ENCODE data around the gene IGLL5.
"Not testable (repeated sequence)": the region's sequence is repeated elsewhere in the genome, so short reads cannot be mapped to it uniquely, and the experiment has no call there.

Gene IGLL5

DNA sequence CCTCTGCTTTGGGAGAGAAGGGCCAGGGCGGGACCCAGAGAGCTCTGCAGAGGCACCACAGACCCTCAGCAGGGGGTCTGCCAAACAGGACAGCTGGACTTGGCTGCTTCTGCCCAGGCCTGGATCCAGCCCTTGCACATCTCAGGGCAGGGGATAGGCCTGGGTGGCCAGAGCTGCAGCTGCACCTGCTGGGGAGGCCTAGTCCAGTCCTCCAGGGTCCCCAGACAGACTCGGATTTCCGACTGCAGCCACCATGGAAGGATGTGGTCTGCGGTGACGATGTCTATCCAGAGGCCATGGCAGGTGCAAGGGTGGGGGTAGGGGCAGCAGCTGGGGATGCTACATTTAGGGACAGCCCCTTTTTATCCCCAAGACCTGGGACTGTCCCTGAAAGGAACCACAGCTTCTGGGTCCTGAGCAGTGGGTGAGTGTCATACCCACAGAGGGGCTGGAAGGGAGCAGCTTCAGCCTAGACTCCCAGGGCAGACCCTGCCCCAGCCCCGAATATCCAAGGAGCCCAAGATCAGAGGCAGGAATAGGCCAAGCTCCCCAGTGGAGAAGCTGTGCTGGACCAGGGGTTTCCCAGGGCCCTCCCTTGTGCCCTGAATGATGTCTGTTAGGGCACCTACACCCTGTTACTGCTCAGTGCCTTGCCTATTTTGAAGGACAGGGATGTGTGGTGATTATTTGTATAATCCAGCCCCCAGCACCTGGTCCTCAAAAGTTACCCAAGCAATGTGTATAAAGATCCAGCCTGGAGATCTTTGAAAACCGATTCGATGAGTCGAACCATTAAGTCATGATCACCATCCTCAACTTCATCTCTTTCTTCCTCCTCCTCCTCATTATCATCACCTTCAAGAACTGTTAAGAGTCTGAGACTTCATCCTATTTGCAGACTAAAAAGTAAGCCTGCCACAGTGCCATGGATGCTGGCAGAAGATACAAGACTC lies 2.5 kb upstream of the IGLL5 start:
- no peak for DNase-seq

DNA sequence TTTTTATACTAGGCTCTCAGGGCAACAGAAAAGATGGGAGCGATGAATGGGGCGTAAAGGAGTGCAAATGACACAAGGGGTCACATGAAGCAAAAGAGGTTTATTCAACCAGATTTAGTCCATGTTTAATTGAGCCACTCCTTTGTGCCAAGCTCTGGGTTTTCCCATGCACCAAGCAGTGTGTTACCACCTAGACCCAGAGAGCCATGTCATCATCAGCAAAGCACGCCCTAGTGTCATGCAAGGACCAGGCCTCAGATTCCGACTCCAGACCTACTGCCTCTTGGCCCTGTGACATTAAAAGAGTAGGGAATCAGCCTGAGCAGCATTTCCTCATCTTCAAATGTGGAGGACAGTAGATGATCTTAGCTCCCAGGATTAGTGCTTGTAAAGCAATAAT lies 1.1 kb upstream of the IGLL5 start:
- DNase-seq = no peak

DNA sequence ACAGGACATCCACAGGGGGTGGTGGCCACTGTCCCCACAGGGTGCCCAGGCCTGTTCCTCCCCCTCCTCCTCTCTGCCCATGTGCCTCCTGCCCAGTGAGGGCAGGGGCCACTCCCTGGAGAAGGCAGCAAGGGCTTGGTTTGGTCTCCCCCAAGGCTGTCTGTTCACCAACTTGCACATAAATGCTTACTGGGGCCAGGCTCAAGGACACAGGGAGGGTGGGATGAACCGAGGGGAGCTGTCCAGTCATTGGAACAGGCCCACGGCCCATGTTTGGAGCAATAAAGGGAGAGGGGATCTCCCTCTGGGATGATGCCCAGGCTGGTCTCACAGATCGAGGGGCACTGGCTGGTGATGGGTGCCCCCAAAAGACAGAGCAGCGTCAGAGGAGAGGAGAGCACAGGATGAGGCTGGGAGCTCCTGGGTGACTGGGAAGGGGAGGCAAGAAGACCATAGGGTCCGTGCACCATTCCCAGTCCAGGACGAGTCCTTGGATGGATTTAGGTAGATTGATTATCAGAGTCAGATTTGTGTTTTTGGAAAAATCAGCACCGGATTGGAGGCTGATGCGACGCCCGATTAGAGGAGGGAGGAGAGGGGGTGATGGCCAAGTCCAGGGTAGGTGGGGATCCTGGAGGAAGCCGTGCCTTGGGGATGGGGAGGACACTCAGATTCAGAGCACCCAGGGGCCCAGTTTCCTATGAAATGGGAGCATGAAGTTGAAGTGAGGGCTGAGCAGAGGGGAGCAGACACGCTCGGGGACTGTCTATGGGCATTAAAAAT lies 1.1 kb downstream of the IGLL5 start:
- no peak for DNase-seq

DNA sequence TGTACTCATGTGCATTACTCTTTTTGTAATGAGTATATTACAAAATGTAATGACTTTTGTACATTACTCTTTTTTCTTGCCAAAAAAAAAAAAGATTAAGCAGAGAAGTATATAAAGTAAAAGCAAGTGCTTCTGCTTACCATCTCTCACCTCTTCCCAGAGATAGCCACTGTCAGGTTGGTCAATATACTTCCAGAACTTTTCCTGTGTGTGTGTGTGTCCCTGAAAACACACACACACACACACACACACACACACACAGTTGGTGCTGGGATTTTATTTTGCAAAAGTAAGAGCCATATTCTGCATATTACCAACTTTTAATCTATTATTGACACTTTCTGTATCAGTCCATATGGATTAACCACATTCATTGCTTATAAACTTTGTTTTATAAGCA lies 2.5 kb downstream of the IGLL5 start:
- no peak for DNase-seq

DNA sequence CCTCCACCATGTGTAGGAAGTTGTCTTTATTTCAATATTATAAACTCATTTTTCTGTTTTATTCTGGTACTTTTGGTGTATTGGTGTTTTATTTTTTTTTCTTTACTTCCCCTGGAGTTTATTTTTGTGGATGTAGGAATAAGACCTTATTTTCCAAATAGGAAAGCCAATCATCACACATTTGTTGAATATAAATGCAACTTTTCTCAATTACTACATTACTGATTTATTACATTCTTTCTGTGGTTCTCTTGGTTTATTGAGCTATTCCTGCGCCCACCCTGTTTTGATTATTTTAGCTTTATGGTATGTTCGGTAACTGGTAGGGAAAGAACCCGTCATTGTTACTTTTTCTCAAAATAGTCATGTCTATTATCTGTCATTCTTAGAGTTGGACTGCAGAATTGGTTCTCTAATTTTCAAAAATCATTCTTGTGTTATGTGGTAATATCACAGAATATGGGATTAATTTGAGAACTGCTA lies 3.6 kb downstream of the IGLL5 start:
- DNase-seq = no peak

DNA sequence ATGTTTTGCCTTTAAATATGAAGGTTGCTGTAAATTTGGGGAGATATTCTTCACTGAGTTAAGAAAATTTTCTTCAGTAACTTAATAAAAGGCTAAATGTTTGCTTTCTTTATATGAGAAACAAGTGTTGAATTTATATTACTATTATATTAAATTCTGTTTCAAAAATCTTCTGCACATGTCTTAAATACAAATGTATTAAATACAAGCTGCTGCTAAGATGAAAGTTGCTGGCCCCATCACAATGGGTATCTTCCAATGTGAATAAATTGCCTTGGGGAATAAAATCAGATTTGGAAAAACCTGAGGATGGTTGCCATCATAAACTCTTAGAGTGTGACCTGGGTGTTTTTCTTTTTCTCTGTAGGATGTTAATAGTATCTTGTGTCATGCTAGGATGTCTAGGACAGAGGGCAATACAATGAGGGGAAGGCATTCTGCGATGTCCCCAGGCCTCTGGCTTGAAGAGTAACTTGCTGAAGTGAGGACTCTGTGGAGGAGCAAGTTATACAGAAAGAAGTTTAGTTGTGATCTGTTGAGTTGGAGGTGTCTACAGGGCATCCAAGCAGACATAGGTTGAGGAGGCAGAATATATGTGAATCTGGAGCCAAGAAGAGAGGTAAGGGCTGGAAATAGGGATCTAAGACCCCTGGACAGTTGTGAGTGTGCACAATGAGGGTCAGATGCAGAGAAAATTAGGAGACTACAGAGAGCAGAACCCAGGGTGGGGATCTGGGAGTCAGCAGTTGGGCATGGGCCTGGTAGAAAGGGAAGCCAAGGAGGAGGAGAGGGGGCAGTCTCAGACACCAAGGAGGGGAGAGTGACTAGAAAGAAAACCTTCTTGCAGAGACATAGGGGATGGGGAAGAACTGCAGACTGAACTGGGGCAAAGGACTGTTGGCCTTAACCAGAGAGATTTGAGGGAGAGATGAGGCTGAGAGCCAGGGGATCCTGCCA lies 4.8 kb downstream of the IGLL5 start:
- DNase-seq = no peak

DNA sequence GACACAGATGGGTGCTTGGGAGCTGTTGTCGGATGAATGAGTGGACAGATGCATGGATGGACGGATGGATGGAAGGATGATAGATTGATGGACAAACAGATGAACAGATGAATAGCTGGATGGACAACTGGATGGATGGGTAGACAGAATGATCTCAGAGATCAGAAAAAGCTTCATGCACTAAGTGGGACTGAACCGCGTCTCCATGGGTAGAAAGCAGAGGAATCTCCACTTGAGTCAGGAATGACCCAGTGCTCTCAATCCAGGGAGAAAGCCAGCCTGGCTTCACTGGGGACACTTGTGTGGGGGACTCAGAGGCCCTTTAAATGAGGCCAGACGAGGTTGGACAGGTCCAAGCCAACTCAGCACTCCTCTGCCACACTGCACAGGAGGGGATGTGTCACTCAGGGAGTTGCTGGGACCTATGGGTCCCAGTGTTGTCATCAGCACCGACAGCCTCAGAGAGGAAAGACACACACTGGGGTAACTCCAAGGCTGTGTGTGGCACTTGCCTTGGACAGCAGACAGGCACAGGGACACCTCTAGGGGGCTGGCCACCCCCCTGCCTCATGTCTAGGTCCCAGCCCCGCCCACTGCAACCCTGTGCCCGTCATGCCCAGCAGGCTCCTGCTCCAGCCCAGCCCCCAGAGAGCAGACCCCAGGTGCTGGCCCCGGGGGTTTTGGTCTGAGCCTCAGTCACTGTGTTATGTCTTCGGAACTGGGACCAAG lies 5.6 kb downstream of the IGLL5 start:
- no peak for DNase-seq

DNA sequence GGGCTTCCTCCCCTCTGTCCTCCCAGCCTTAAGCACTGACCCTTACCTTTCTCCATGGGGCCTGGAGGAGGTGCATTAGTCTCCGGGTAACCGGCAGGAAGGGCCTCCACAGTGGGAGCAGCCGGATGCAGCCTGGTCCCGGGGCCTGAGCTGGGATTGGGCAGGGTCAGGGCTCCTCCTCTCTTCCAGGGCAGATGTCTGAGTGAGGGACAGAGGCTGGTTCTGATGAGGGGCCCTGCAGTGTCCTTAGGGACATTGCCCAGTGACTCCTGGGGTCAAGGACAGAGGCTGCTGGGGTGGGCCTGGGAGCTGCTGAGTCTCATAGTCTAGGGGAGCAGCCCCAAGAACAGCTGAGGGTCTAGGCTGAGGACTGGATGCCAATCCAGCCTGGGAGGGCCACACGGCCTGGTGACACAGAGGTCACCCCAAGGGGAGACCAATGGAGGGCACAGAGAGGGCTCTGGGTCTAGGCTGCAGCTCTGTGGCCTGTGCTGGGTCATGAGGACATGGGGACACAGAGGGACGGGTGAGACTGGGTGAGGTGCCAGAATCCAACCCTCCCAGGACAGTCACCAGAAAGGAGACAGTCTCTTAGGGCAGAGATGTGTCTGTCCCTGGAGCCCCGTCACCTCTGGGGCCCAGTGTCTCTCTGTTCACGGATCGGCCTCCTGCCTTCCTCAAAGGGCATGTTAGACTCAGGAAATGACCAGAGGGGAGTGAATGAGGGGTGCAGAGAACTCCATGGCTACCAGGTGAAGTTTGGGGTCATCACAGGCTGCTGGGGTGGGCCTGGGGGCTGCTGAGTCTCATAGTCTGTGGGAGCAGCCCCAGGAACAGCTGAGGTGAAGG lies 6.5 kb downstream of the IGLL5 start:
- no peak for DNase-seq

DNA sequence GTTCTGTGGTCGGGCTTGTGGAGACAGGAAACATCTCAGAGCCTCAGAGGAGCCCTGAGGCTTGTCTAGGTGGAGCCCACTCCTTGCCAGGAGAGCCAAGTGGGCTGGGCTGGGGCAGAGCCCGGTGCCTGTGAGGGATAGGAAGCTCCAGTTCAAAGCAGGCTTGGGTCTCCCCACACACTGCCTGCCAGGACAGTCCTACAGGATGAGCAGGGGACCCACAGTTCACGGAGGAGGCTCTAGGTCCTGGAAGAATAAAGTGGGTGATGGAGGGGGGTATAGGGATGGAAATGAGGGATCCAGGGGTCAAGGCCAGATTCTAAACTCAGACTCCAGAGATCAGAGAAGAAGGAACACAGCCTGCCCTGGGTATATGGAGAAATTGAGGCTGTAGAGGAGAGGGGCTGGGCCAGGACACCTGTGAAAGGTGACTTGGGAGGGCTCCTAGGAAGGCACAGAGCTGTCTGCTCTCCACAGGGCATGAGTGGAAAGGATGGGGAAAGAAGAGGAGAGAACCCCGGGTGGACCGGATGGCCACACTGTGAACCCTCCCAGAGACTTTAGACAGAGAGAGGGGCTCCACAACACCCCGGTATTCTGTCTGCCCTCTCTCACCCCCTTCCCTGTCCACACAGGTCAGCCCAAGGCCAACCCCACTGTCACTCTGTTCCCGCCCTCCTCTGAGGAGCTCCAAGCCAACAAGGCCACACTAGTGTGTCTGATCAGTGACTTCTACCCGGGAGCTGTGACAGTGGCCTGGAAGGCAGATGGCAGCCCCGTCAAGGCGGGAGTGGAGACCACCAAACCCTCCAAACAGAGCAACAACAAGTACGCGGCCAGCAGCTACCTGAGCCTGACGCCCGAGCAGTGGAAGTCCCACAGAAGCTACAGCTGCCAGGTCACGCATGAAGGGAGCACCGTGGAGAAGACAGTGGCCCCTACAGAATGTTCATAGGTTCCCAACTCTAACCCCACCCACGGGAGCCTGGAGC lies 7.4 kb downstream of the IGLL5 start:
- no peak for DNase-seq

DNA sequence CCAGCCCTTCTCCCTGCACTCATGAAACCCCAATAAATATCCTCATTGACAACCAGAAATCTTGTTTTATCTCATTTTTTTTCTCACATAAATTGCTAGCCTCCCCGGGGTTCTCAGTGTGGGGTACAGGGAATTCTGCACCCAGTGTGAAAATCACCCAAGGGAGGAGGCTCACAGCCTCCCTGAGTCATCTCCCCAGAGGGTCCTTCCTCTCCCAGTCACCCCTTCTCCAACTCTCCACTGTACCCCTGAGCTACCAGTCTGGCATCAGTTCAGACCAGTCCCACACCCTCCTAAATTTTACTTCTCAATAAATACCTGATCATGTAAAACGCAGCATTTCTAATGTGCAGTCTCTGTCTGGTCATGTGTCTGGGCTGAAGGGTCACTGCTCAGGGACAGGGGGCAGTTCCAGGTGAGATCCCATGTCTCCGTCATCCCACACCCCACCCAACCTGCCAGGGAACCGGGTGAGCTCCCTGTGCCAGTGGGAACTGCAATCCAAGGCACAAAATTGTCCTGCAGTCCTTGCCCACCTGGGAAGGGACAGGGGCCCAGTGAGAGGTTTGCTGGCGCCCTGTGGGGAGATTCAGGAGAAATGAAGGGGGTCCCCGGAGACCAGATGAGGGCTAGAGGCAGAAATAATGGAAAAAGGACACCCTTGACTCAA lies 8.3 kb downstream of the IGLL5 start:
- no peak for DNase-seq

DNA sequence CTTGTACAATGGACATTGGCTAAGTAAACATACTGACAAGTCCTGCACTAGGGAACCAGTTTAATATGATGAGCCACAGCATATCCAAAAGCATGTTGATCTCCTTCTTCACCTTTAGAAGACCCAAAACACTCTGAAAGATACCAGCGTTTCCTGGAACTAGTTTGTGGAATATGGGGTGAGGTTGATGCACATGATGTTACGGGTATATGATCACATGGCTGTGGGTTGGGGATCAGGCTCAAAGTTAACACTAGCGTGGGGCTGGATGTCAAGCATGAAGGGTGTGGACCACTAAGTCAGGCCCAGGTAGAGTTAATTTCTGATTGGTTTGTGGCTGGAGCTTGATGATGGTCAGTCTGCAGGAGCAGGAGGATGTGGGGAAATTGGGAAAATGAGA lies 9.0 kb downstream of the IGLL5 start:
- DNase-seq = no peak

DNA sequence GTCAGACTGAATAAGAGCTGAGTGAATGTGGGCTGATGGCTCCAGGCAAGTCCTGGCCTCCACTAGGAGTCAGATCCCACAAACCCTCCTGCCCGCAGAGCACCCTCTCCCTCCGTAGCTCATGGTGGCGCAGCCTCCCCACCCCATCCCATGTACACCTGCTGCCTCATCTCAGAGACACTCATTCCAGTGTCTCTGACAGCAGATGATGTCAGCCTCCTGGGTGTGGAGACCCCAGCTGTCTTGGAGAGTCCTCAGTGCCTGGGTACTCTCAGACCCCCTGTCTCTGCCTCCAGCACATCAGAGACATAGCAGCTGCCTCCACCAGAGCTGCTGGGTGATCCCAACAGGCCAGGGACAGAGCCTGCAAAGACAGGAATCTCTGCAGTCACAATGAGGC lies 9.5 kb downstream of the IGLL5 start:
- DNase-seq = no peak

DNA sequence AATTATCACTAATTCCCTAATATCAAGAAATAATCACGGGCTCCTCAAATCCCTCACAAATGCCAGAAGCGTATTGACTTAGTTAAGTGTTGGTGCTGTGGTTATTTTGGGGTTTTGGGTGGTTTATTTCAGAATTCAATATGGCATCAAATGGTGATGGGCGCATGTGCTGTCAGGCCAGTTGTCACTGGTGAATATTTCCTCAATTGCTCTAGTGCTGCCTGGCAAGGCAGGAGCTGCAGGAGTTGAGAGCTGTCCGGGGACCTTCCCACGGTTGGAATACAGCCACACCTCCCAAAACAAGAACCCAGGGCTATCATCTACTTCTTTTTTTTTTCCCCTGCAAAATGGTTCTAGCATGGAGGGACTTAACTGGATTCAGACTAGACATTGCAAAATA lies 10.3 kb downstream of the IGLL5 start:
- DNase-seq = no peak

DNA sequence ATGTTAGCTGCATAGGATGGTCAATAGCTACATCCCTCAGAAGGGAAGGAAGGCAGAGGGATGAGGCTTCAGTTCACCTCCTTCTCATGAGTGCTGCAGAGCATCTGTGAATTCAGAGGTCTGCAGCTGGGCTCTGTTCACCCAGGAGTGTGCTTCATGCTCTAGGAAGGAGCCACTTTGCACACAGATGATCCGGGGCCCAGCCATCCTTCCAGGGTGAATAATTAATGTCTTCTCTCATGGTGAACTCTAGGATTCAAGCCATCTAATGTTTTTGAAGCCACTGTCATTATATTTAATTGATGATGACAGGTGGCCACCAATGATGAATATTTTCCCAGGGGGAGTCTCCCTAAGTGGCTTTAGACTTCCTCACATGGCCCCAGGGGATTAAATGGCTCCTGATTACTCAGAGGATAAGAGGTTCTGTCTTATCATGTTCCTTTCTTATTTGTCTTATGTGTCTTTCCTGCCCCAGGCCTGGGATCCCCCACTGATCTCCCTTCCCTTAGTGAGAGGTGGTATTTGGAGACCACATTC lies 10.9 kb downstream of the IGLL5 start:
- not testable (repeated sequence) for DNase-seq

DNA sequence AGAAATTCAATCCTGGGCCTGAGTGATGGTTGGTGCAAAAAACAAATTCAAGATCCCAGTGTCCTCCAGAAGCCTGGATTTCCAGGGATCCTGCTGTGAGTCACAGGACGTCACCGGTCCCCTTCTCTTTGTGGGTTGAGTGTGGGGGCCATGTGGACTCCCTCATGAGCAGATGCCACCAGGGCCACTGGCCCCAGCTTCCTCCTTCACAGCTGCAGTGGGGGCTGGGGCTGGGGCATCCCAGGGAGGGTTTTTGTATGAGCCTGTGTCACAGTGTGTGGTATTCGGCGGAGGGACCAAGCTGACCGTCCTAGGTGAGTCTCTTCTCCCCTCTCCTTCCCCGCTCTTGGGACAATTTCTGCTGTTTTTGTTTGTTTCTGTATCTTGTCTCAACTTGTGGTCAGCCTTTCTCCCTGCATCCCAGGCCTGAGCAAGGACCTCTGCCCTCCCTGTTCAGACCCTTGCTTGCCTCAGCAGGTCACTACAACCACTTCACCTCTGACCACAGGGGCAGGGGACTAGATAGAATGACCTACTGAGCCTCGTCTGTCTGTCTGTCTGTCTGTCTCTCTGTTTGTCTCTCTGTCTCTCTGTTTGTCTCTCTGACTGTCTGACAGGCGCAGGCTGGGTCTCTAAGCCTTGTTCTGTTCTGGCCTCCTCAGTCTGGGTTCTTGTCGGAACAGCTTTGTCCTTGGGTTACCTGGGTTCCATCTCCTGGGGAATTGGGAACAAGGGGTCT lies 11.9 kb downstream of the IGLL5 start:
- DNase-seq = not testable (repeated sequence)

DNA sequence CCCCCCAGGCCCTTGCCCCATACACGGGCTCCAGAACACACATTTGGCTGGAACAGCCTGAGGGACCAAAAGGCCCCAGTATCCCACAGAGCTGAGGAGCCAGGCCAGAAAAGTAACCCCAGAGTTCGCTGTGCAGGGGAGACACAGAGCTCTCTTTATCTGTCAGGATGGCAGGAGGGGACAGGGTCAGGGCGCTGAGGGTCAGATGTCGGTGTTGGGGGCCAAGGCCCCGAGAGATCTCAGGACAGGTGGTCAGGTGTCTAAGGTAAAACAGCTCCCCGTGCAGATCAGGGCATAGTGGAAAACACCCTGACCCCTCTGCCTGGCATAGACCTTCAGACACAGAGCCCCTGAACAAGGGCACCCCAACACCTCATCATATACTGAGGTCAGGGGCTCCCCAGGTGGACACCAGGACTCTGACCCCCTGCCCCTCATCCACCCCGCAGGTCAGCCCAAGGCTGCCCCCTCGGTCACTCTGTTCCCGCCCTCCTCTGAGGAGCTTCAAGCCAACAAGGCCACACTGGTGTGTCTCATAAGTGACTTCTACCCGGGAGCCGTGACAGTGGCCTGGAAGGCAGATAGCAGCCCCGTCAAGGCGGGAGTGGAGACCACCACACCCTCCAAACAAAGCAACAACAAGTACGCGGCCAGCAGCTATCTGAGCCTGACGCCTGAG lies 13.1 kb downstream of the IGLL5 start:
- DNase-seq = not testable (repeated sequence)

DNA sequence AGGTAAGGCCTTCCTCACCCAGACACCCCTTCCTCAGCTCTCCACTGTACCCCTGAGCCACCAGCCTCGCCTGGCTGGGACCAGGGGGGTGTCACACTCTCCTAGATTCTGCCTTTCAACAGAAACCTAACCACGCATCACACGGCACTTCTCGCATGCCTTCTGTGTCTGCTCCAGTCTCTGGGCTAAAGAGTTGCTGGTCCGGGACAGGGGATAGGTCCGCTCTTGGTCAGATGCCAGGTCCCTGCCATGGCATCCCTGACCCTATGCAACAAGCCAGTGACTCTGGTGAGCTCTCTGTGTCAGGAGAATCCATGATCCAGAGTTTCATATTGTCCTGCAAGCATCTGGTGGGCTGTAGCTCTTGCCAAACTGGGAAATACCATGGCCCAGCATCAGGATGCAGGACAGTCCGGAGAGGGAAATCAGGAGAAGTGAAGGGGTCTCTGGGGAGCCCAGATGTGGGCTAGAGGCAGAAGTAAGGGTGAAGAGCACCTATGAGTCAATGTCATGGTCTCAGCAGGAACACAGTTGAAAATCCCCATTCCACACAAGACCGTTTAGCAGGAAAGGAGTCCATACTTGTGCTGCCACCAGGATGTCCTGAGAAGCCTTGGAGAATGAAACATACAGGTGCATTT lies 14.1 kb downstream of the IGLL5 start:
- DNase-seq = no peak

Measured in NCI-H446 treated with DMSO at 0.1 percent for 48 hours (cell line).